HG02610 (cell line): ENCODE measurements around the gene TAX1BP3.

Experiments
- ATAC-seq: cut with Tn5 transposase; IDR thresholded peaks from one replicate; pipeline ENCODE4 v1.9.1; 2021; ENCODE audit warnings: mild to moderate bottlenecking, moderate library complexity; ENCODE audit not compliant: unreplicated experiment

TAX1BP3 gene

DNA sequence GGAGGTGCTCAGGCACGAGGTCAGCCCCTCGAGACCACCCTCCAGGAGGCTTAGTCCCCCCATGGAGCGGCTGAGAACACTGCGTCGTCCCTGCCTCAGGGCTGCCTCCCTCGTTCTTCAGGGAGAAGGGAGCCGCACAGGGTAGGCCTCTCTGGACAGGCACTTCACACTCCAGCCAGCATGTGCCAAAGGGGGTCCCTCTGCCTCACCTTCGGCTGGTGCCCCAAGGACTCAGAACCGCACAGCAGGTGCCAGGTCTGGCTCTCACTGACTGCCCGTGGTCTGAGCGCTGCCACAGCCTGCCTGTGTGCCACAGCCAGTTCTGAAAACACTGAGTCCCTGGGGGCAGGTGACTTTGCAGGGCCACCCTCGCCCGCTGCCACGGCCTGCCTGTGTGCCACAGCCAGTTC is 20.5 kb upstream of the TAX1BP3 start:
- no peak for ATAC-seq

GRCh38 chr17:3688027-3688553 is 19.7 kb upstream of the TAX1BP3 start:
- ATAC-seq = no peak

- ATAC-seq = no peak
These were observed 16.8 kb upstream of the TAX1BP3 start for GRCh38 chr17:3685174-3685573.

DNA sequence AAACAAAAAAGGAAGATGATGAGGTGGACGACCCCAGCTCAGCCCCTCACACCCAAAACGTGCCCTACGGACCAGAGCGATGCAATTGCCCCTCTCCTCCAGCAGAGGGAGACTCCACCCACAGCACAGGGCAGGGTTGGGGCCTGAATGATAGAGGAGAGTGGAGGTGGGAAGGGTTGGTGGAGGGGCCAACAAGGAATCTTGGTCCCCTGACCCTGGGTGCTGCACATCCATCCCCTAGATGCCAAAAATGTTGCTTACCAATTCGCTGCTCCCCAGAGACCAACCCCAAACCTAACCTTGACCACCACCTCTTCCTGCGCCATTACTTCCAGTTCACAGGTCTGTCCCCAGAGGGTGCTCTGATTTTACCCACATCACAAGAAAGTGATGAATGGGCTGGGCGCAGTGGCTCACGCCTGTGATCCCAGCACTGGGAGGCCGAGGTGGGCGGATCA is 14.7 kb upstream of the TAX1BP3 start:
- peak; percentile 42 for ATAC-seq

- ATAC-seq = no peak
These were observed 13.7 kb upstream of the TAX1BP3 start for GRCh38 chr17:3682033-3682432.

GRCh38 chr17:3681565-3681964 is 13.2 kb upstream of the TAX1BP3 start:
- no peak for ATAC-seq

- no peak for ATAC-seq
These were observed 12.7 kb upstream of the TAX1BP3 start for GRCh38 chr17:3681057-3681456.

DNA sequence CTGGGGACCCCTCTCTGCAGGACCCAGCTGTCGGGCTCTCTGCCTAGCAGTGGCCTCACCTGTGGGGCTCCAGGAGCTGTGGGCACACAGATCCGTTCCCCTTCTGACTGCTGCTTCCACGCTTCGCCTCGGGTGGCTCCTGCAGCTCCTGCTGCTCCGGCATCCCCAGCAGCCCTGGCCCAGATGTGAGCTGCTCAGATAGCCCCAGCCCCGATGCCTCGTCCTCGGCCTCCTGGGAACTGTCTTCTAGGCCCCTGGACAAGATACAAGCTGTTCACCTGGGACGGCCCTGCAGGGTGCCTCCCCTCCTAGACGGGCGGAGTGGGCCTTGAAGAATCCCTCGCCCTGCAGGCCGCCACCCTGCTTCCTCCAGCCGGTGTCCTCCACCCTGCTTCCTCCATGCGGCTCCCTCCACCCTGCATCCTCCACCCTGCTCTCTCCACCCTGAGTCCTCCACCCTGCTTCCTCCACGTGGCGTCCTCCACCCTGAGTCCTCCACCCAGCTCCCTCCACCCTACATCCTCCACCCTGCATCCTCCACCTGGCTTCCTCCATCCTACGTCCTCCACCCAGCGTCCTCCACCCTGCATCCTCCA is 11.3 kb upstream of the TAX1BP3 start:
- ATAC-seq = no peak

GRCh38 chr17:3678821-3679530 is 10.6 kb upstream of the TAX1BP3 start:
- no peak for ATAC-seq

DNA sequence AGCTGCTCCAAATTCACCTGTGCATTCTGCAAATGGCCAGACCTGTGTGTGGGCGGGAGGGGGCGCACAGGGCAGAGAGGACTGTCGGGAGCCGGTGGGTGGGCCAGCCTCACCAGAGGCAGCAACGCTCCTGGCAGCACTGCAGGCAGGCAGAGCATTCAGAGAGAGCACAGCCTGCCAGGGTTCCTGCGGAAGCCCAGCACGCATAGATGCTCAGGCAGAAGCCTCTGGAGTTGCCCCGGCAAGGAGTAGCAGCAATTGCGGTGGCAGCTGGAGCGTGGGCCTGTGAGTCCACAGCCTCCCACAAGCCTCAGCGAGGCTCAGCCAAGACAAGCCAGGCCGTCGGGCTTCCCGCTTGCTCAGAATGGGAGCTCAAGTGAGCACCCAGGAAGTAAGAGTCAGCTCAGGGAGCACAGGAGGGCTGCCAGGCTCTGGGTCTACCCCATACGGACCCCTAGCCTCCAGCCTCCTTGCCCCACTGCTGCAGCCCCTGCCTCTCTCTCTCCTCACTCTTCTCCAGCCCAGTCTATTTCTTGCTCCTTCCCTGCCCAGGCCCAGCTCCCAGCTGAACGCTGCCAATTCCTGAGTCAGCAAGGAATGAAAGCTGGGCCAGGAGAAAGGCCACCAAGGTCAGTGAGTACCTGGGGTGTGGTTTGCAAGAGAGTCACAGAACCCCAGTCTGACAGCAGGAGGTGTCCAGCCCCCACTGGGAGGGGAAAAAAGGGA is 9.9 kb upstream of the TAX1BP3 start:
- no peak for ATAC-seq

DNA sequence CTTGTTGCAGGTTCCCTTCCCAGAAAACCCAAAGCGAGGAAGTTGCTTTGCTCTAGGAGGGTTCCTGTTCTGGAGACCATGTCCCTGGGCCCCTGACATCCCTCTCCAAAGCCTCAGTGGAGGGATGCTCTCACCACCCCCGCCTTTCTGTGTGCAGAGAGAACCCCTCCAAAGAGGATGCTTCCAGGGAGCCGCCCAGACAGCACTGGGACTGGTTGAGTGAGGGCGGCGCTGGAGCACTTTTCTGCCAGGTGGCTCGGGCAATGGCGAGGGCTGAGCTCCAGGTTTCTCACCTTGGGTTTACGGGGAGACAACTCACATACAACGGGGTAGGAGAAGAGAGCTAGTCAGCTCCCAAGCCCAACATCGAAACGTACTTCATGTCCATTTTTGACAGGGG is 7.5 kb upstream of the TAX1BP3 start:
- ATAC-seq = no peak

DNA sequence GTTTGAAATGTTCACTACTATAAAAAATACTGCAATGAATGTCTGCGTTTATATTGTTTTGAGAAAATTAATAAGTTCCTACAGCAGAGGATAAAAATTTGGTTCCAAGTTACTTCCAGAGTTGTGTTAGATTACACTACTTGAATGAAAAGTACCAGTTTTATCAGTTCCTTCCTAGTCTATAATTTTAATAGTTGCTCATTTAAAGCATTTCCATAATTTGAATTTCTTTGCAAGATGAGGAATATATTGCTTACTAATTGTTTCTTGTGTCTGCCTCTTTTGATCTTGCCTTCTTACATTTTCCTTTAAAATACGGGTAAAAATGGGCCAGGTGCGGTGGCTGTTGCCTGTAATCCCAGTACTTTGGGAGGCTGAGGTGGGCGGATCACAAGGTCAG is 4.2 kb upstream of the TAX1BP3 start:
- no peak for ATAC-seq

- no peak for ATAC-seq
These were observed 1.2 kb upstream of the TAX1BP3 start for GRCh38 chr17:3669548-3669947.

GRCh38 chr17:3669085-3669347 is 638 bp upstream of the TAX1BP3 start:
- no peak for ATAC-seq

DNA sequence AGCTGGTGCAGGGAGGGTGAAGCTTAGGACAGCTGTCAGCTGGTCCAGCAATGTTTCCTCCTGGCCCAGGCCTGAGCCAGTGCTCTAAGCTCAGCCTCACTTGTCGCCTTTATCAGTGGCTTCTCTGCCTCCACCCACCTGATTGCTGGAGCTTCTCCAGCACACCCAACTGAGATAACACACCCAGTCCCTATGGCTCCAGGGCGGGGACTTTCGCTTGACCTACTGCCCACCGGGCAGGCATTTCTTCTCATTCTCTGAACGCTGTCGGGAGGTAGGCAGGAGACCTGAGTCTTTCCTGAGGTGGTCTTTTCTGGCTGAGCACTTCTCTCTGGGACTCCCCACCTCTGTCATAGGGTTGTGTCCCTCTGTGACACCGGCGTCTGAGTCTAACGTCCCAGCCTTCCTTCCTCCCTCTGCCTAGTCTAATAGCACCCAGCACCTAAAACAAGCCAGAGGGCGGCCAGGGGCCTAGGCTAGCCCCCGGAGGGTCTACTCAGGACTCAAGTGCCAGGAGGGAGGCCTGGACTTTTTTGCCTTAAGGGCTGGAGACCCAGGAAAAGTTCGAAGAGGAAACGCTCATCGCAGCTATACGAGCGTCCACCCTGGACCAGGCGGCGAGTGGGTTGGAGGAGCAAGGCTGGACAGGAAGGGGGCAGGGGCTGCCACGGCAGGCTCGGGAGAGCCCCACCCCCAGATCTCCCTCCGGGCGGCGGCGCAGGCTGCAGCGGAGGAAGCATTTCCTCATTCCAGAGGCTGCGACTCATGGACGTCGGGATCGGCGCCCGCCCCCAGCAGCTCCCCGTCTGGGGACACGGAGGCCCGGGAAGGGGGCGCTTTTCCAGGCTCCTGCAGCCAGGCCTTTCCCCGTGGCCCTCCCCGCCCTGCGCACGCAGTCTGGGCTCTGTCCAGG is 756 bp downstream of the TAX1BP3 start:
- peak; percentile 2 for ATAC-seq

DNA sequence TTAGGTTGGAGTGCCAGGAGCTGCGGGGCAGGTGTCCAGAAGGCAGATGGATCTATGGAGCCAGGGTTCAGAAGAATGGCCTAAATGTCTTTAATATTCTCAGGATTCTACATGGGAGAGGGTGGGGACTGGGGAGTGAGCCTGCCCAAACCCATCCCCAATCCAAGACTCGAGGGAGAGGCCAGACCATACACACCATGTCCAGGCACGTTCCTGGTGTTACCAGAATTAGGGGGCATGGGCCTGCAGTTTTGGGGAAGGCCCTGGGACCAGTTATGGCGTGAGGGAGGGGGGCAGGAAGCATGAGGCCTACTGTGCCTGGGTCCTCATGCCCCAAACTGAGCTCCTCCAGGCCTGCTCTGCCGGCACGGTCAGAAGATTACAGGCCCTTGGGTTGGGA is 1.9 kb downstream of the TAX1BP3 start:
- no peak for ATAC-seq

DNA sequence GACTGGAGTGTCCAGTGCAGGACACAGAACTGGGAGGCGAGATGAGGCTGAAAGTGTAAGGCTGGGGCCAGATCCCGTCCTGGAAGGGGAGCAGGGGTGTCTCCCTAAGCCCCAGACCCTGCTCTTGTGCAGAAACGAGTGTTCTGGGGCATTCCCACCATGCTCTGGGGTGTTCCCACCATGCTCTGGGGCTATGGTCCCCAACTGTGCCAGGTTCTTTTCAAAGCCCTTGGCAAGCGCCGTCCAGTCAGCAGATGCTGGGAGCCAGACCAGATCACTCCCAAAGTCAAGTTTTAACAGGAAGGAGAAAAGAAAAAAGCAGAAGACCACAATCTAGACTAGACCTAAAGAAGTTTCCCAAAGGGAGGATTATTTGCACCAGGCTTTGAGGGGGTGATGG is 2.5 kb downstream of the TAX1BP3 start:
- ATAC-seq = no peak

GRCh38 chr17:3663102-3664011 is 5.0 kb downstream of the TAX1BP3 start:
- ATAC-seq = no peak

DNA sequence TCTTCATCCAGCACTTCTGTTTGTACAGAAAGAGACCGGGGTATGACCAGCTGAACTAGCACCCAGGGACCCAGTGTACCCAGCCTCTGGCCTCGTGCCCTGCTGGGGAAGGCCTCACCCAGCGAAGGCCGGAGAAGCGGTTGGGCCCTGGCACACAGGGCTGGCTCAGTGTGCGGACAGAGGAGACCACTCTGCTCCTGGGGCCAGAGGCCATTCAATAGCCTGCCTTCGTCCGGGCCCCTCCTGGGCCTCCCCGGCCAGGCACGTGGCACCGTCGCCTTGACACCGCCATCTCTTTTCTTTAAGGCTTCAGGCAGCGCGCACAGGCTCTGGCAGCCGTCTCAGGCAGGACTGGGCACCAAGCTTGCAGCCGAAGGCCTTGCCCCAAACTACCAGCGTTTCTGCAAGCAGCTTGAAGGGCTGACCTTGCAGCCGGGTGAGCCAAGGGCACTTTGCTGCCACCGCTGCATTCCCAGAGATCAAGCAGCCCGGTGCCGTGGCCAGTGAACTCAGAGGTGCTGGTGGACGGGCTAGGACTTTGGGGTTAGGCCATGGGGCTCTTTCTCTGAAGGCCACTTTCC is 8.0 kb downstream of the TAX1BP3 start:
- no peak for ATAC-seq
